Kasumi-1 (cell line): ENCODE measurements around the gene PTCH1.

ENCODE experiments used
- DNase-seq, 2 experiments: peaks; one replicate each; lab custom pipeline; 2025; lab: John Stamatoyannopoulos, UW

The PTCH1 gene

GRCh38 chr9:95463148-95464060 is 53.4 kb downstream of the PTCH1 start:
- DNase-seq: no peak

DNA sequence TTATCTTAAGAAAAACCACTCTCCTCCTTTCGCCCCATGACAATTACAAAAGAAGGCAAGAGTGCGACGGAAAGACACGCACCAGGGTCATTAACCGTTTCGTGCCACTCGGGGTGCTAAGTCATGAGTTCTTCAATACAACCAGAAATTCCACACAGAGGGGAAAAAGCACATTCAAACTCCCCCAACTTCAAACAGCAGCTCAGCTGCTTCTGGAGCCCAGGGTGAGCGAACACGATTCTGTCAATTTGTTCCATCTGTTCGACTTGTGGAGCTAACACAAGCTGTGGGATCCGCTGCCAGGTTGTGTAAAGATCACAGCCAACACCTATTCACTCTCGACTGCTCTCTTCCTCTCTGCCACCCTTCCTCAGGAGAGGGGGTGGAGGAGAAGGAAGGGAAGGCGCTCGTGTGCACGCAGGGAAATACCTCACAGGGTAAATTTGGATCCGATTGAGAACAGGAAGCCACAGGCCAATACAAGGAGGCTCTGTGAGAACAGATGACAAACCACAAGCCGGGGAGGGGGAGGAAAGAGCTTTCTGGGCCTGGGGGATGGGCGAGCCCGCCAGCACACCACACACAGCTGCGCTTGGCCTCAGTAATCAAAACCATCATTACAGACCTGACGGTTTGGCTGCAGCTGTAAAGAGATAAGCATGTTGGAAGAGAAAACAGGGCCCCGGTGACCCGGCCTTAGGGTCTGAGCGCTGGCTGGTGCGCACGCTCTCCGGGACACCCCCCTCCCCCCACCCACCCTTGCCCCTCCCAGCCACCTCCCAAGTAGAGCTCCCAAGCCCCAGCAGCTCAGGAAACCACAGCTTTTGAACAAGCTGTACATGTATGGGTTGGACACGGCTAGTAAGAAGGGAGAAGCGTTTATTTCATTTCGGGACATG is 54.3 kb downstream of the PTCH1 start:
- peak; percentile 94 to 95 for DNase-seq

DNA sequence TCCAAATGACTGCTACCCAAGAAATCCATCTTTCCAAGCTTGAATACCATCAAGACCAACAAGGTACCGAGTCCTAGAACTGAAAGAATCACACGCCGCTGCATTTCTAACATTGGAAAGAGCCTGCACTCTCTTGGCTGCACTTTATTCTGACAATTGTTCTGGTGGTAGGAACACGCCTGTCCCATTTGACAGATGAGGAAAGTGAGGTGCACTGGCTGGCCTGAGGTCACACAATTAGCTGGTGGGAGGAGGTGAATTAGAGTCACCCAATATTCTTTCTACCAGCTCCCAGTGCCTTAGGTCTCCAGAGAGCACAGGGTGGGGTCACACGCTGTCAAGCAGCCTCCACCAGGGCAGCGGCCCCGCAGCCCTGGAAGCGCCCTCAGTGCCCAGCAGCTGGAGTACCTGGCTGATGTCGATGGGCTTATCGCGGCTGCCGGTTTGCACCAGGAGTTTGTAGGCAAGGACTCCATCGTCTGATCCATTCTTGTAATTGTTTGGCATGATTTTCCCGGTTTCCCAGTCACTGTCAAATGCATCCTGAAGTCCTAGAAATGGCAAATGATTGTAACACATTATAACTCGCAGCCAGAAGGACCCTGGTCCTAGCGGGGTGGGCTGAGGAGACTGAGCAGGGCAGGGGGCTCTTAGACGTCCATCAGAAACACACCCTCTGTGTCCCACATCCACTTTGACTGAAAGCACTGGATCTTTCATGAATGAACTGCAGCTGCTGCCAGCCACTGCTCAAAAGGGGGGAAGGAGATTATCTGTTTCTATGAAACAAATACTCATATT is 55.1 kb downstream of the PTCH1 start:
- DNase-seq: no peak

DNA sequence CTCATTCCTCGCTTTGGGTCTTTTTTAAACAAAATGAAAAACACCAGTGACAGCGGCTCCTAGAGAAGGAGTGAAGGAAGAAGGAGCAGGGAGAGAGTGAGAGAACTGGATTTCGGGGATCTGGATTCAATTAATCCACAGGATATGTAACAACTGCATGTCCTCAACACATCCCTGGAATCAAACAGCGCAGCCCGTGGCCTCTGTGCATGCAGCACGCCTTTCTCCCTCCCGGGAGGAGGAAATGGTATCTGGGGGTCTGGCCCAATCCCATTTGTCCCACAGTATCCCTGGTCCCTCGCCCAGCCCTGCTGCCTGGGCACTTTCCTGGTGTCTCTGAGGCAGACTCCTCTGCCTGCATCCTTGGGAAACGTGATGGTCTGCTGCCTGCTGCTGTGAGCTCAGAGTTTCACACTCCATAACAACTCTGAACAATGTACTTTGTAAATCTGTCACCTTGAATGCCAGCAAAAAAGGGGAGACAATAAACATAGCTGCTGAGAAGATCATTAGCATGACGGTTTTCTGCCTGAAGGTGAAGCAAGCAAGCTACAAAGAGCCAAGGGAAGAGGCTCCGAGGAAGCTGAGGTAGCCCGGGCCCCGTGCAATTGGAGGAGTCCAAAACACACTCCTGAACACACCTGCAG is 56.1 kb downstream of the PTCH1 start:
- no peak for DNase-seq

- no peak for DNase-seq
Observed at GRCh38 chr9:95459851-95460517, 56.8 kb downstream of the PTCH1 start.

DNA sequence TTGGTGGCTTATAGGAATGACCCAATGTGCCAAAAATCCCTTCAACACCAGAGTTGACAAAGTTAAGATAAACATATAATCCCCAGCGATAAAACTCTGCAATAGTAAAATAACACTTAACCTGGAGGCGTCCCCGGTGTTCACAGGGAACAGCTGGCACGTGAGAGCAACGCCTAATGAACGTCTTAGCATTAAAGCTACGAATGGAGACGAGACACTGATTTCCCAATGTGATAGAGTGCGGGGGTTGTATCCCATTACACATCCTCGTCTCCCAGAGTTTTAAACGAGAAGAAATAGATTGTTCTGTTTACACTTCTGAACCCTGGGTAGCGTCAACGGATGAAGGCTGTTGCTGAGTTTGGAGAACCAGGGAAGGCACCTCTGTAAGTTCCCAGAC is 57.6 kb downstream of the PTCH1 start:
- no peak for DNase-seq

- no peak for DNase-seq
Observed at GRCh38 chr9:95458666-95459065, 58.1 kb downstream of the PTCH1 start.

DNA sequence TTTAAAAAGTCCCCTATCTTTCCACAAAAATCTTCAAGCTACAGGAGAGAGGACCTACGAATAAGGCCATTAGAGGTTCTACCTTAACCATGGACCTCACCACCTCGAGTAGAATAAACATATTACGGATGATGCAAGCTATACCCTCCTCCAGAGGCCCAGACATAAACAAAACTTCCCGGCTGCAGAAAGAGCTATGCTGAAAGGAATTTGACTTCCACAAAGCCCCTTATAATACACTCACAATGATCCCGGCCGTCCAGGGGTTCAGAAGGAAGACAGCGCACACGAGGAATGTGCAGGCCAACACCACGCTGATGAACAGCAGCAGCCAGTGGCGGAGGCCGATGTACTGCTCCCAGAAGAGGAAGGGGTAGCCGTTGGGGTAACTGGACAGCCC is 59.0 kb downstream of the PTCH1 start:
- DNase-seq: no peak

GRCh38 chr9:95455714-95456113 is 61.1 kb downstream of the PTCH1 start:
- no peak for DNase-seq

GRCh38 chr9:95452176-95452575 is 64.6 kb downstream of the PTCH1 start:
- DNase-seq: no peak

DNA sequence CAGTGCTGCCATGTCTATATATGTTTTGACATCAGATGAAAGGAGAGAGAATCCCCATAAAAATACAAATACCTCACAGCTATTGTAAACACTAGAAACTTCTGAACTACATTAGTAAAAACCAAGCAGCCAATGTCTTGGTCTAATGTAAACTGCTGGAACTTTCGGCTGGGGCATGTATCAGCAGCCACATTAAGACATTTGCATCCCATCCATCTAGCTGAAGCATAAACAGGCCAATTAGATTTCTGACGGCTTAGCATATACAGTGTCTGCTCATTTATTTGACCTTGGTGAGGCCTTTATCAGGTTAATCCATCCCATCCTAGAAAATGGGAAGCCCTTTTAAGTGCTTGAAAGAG is 65.7 kb downstream of the PTCH1 start:
- DNase-seq: no peak

DNA sequence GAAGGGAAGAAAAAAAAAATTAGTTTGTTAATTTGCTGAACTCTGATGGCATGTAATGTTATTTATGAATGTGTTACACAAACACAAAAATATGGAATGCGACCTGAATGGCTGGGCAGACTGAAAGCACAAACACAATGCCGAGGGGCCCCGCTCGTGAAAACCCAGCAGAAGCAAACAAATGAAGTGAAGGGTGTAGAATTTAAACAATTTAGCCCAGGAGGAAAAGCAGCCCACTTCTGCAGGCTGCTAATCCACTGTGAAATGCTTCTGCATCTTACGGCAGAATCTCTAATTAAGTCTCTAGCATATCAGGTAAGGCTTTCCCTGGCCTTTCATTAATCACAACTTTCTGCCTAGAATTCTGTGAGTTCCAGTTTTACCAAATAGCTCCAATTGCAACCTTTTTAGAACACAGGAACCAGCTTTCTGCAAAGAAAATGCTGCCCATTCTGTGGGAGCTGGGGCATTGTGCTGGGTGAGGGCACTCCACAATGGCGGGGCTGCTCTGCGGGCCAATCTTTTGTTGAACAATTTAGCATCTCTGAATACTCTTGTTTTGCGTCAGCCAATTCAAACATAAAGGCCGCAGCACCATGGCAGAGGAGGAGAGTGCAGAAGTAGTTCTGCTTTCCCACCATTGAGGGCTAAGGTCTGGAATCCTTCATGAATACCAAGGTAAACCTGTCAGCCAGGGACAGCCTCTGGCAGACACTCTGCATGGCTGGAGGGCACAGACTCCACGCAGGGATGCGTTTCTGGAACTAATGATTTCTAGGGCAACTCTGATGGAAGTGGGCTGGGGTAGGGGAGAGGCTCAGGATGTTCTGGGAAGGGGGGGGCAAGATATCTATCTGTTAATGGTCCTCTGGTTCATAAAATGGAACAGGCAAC is 66.4 kb downstream of the PTCH1 start:
- no peak for DNase-seq

- DNase-seq: no peak
Observed at GRCh38 chr9:95449016-95449415, 67.8 kb downstream of the PTCH1 start.

GRCh38 chr9:95447660-95448420 is 68.9 kb downstream of the PTCH1 start:
- DNase-seq: no peak

DNA sequence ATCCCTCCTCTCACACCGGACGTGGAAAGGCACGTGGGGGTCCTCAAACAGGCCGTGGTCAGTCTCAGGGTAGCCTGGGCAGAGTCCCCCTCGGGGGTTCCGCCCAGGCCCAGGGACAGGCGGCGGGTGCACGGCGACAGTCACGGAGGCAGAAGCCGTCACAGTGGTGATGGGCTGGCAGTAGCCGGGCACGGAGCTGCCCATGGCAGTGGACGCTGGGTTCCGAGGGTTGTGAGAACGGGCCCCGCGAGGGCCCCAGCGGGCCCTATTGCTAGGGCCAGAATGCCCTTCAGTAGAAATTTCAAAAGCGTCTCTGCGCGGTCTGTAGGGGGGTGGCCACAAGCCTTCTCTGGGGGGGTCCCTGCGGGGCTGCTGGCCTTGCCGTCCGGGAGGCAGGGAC is 69.8 kb downstream of the PTCH1 start:
- DNase-seq: no peak

GRCh38 chr9:95446259-95446658 is 70.5 kb downstream of the PTCH1 start:
- DNase-seq: no peak

DNA sequence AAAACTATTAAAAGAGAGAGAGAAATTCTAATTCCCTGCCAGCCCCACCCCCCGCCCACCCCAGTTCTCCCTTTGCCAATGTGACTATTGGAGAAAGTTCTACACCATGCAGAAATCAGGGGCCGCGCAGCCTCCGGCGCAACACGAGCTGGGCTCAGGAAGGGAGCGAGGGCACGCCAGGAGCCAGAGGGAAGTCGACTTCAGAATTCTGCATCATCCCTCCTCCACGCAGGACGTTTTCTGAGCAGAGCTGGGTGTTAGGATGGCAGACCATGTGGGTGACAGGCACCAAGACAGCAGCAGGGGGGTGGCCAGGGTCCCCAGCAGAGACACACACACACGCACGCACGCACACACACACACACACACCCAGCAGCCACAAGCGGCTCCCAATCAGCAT is 72.6 kb downstream of the PTCH1 start:
- DNase-seq: no peak

GRCh38 chr9:95443301-95443700 is 73.5 kb downstream of the PTCH1 start:
- DNase-seq: no peak

DNA sequence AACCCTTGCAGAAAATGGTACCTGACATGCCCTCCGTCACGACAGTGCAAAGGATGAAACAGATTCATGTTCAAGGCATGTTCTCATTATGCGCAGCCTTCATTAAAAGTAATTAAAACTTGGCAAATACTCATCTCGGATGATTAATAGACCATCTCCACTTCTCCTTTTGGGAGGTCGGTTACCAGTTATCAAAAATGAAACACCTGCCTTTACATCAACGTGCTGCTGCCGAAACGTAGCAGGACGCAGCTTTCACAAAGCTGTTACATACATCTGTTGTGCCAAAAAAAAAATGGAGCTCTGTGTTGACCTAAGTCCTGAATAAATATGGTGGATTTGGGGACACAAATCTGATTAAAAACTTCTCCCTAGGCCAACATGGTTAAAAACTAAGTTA is 75.7 kb downstream of the PTCH1 start:
- DNase-seq: no peak
